Jurkat, Clone E6-1 (cell line): ENCODE measurements around the gene HDAC1.

Experiments used
- DNase-seq: peaks from one replicate; pipeline ENCODE4 v3.0.0-alpha.2; 2011; ENCODE audit warnings: low read depth, low spot score
- H3K4me3 ChIP-seq: 2 replicates; pipeline ENCODE4 v1.5.1; 2011; ENCODE audit warnings: mild to moderate bottlenecking, low read length, control low read depth, moderate library complexity

Gene HDAC1

DNA sequence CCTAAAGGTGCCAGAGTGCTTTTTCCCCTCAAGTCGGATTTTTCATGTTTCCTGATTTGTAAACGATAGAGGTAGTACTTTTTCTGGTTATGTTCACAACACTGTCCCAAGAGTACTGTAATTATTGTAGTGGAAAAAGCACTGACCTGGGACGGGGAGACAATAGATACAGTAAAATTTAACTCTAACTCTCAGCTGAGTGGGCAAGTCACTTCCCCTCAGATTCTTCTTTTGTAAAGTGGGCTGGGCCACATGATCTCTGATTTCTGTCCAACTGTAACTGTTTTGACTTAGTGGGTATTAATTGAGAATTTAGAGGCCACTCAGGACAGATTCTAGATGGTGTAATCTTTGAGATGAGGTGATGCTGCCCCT is 25.0 kb downstream of the HDAC1 start:
- H3K4me3 ChIP-seq = no peak overlapping the region
- no peak for DNase-seq

GRCh38 chr1:32318127-32318869 is 26.4 kb downstream of the HDAC1 start:
- no peak for DNase-seq
- H3K4me3 ChIP-seq = no peak overlapping the region

- peak; percentile 70 for DNase-seq
- peak overlapping the region; percentile 8 for H3K4me3 ChIP-seq
These were observed 29.9 kb downstream of the HDAC1 start for GRCh38 chr1:32321712-32322291.

- H3K4me3 ChIP-seq = no peak overlapping the region
- no peak for DNase-seq
These were observed 35.3 kb downstream of the HDAC1 start for GRCh38 chr1:32327204-32327603.

DNA sequence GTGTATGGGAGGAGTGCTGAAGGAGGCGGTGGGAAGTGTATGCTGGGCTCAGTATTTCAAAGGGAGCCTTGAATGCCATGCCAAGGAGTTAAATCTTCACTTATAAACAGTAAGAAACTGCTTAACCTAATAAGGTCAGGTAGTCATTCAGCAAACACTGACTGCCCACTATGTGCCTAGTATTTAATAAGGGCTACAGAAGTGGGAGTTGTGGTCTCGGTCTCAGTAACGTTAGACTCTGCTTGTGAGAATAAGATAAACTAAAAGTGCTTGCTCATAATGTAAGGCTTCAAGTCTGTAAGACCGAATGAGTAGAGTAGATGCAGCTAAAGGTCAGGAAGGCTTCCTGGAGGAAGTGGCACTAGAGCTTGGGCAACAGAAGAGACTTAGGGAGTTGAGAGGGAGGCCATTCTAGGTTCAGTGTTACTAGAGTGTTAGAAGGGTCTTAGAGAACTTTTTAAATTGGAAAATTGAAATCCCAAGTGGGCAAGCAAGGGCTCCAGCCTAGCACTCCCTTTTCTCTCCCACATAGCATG is 38.1 kb downstream of the HDAC1 start:
- no peak overlapping the region for H3K4me3 ChIP-seq
- no peak for DNase-seq

- no peak for DNase-seq
- no peak overlapping the region for H3K4me3 ChIP-seq
These were observed 38.8 kb downstream of the HDAC1 start for GRCh38 chr1:32330558-32331151.

DNA sequence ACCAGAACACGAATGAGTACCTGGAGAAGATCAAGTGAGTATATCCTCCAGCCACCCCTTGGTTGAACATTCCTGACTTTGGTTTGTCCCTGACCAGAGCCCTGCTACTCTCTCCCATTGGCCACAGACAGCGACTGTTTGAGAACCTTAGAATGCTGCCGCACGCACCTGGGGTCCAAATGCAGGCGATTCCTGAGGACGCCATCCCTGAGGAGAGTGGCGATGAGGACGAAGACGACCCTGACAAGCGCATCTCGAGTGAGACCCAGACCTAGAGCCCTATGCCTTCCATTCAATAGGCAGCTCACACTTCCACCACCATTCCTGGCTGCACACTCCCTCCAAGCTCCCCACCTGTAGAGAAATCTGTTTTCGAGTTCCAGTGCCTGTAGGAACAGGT is 39.7 kb downstream of the HDAC1 start:
- no peak overlapping the region for H3K4me3 ChIP-seq
- DNase-seq = no peak

DNA sequence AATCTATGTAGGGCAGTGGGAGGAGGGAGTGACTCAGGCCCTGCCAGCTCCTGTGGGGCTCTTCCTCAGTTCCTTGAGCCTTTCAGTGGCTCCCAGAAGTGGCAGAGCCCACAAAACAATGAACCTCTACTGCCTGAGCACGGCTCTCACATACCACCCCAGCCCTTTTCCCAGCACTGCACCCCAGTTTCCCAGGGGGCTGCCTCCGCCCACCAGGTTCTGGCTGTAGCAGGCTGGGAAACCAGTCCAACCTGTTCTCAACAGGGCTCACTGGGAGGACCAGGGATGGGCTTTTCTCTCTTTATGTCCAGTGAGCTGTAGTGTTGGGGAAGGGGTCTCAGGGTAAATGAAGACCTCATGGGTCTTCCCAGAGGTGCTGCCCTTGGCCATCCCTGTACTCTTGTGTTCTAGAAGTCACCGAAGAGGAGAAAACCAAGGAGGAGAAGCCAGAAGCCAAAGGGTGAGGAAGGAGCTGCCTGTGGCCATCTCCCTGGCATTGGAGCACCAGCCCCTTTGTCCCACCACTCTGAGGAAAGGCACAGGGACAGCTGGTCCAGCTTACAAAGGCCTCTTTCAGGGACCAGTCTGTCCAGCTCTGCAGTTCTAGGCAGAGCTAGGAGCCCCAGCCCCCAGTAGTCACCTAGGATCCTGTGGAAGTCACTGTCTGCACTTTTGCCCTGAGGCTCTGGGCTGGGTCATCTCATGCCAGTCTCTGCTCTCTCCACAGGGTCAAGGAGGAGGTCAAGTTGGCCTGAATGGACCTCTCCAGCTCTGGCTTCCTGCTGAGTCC is 40.6 kb downstream of the HDAC1 start:
- no peak for DNase-seq
- H3K4me3 ChIP-seq = no peak overlapping the region

GRCh38 chr1:32333251-32333963 is 41.5 kb downstream of the HDAC1 start:
- no peak overlapping the region for H3K4me3 ChIP-seq
- no peak for DNase-seq

DNA sequence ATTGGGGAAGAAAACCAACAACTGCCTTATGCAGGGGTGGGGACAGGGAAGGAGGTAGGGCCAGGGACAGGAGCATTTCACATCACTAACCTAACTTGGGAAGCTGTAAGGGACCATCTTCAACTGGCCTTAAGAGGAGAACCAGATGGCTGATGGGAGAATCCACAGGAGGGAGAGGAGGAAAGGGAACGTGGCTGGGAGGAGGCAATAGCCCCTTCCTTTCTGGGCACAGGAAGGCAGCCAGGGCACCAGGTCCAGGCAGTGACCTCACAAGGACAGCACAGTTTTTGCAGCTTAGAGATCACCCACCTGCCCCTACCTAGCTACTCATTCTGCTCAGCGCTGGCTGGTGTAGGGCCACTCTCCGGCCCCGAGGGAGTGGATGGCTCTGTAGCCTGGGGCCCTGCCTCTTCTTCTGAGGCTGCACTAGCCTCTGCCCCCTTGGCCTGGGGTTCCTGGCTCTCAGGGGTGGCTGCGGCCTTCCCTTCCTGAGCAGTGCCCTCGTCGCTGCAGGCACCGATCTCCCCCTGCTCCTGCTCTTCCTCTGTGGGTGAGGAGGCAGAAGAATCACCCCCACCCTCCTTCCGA is 42.5 kb downstream of the HDAC1 start:
- DNase-seq = no peak
- peak overlapping the region; percentile 76 for H3K4me3 ChIP-seq

GRCh38 chr1:32334864-32335534 is 43.1 kb downstream of the HDAC1 start:
- peak; percentile 30 for DNase-seq
- peak overlapping the region; percentile 76 for H3K4me3 ChIP-seq

DNA sequence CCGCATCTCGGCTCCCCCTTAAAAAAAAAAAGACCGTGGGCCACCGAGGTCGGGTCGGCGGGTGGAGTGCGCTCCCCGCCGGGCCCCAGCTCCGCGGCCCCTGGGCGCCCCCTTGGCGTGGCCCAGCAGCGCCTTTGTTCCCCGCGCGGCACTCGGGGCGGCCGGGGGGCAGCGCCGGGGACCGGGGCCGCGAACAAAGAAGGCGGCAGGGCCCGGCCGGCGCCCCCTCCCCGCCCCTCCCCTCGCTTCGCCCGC is 43.6 kb downstream of the HDAC1 start:
- DNase-seq = no peak
- peak overlapping the region; percentile 76 for H3K4me3 ChIP-seq

- peak; percentile 71 for DNase-seq
- peak within 1 kb of the TSS; percentile 76 for H3K4me3 ChIP-seq
These were observed 44.1 kb downstream of the HDAC1 start, which contains the start of gene MARCKSL1 for GRCh38 chr1:32335790-32336590. TSS of gene MARCKSL1 (minus strand) at chr1:32336233. CDS start at chr1:32336033, 200 bp downstream.

DNA sequence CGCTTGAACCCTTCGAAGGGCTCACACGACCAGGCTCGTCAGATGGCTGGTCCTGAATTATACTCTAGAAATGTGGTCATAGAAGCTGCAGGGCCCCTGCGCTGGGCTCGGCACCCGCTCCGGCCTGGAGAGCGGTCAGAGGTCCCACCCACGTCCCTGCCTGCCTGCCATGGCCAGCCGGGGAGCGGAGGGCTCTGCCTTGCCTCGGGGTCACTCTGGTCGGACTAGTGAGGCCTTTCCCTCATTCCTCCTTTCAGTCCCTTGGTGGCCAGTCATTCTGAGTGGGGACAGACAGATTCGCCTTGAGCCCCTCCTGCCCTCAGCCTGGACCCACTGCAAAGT is 44.7 kb downstream of the HDAC1 start:
- H3K4me3 ChIP-seq = no peak overlapping the region
- no peak for DNase-seq

GRCh38 chr1:32336963-32337675 is 45.2 kb downstream of the HDAC1 start:
- H3K4me3 ChIP-seq = no peak overlapping the region
- no peak for DNase-seq

DNA sequence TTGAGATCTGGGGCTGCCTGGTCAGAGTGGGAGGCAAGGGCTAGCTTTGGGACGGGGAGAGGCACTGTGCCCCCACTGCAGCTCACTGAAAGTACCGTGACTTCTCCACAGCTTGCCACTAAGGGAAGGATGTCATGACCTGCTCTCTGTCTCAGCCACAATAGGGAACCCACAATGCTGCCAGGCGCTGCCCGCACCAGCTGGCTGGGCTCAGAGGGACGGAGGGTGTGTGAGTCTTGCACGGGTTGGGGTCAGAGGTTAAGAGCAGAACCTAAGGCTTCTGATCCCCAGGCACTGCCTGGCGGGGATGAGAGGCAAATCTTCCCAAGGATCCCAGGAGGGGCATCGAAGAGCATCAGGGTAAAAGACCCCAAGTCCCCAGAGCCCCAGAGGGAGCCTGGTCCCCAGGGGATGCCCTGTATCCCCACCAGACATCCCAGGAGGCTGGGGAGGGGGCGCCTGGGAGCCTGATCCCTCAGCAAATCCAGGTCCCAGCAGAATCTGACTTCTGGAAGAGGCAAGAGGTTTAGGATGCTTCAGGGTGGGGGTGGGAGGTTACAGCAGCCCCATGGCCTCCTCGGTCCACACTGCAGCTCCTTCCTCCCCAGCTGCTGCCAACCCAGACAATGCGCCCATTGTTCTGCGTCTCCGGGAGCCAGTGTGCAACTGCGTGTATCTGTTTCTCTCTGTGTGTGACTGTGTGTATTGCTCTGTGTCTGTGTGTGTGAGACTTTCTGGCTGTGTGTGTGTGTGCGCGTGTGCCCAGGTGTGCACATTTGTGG is 46.2 kb downstream of the HDAC1 start:
- H3K4me3 ChIP-seq = no peak overlapping the region

More for the DNA sequence above, 46.2 kb downstream of the HDAC1 start:
- no peak for DNase-seq
